ENCODE measurements around the gene TMEM256. TPM values are rescaled to one million over a fixed set of nuclear protein-coding genes. Genes with fewer than 3 reads are reported as not detected.

Gene TMEM256
- polyA plus RNA-seq, 1 donor from 2014 or later = 161 TPM

- H3K36me3 ChIP-seq (ENCODE audit: insufficient read depth, low read length) = no peaks in the 10 kb centered on the region
- no peaks in the 10 kb centered on the region for H3K9me2 ChIP-seq (ENCODE audit: insufficient read depth, low read length)
- H4K20me1 ChIP-seq (ENCODE audit: insufficient read depth) = peaks cover 4% of the 10 kb centered on the region
- no peak within 1 kb of the TSS for H3K4me3 ChIP-seq (ENCODE audit: low read length)
- no peaks in the 10 kb centered on the region for H3F3A ChIP-seq (ENCODE audit: insufficient read depth, low read length, poor library complexity, severe bottlenecking)
- no peak within 1 kb of the TSS for H3K27ac ChIP-seq (ENCODE audit: low read length)
- H3K9me3 ChIP-seq (ENCODE audit: low read length) = no peaks in the 10 kb centered on the region
- no peak within 1 kb of the TSS for H2AFZ ChIP-seq (ENCODE audit: low read depth, low read length)
- H3K79me2 ChIP-seq (replicated peaks; ENCODE audit: insufficient read depth, low read length) = no peaks in the 10 kb centered on the region
- no peak within 1 kb of the TSS for H3K4me2 ChIP-seq (ENCODE audit: low read length)
- TF ChIP-seq CTCF (IDR thresholded peaks at IDR 0.05; ENCODE audit: poor library complexity, severe bottlenecking) (no peak), EZH2 (IDR thresholded peaks at IDR 0.05; ENCODE audit: borderline replicate concordance, insufficient read depth, low read length, poor library complexity, severe bottlenecking) (no peak), SMC3 (conservative IDR thresholded peaks at IDR 0.05; ENCODE audit: poor library complexity) (no peak), POLR2AphosphoS5 (IDR thresholded peaks at IDR 0.05) (peak; percentile 4)
- no peaks in the 10 kb centered on the region for H3K27me3 ChIP-seq (ENCODE audit: insufficient read depth, low read depth, low read length)
- no peak within 1 kb of the TSS for H3K9ac ChIP-seq (ENCODE audit: low read length)
These were observed 16.1 kb upstream of the TMEM256 start, which contains the start of gene SPEM1 for GRCh38 chr17:7419819-7420610. TSS of gene SPEM1 (plus strand) at chr17:7420324. CDS start at chr17:7420385, 61 bp downstream.

GRCh38 chr17:7418472-7419152, 14.7 kb upstream of the TMEM256 start:
- no peaks in the 10 kb centered on the region for H3K9me3 ChIP-seq (ENCODE audit: low read length)
- no peak overlapping the region for H3K27ac ChIP-seq (ENCODE audit: low read length)
- H4K20me1 ChIP-seq (ENCODE audit: insufficient read depth) = peaks cover 4% of the 10 kb centered on the region
- no peaks in the 10 kb centered on the region for H3K27me3 ChIP-seq (ENCODE audit: insufficient read depth, low read depth, low read length)
- no peak overlapping the region for H3K9ac ChIP-seq (ENCODE audit: low read length)
- TF ChIP-seq TAF1 (IDR thresholded peaks at IDR 0.05; ENCODE audit: low read depth) (no peak), EP300 (conservative IDR thresholded peaks at IDR 0.05; ENCODE audit: poor library complexity, severe bottlenecking) (no peak), CTCF (IDR thresholded peaks at IDR 0.05; ENCODE audit: poor library complexity, severe bottlenecking) (no peak), SMC3 (conservative IDR thresholded peaks at IDR 0.05; ENCODE audit: poor library complexity) (no peak), REST (IDR thresholded peaks at IDR 0.05; ENCODE audit: borderline replicate concordance) (no peak), RAD21 (conservative IDR thresholded peaks at IDR 0.05) (no peak), EZH2 (IDR thresholded peaks at IDR 0.05; ENCODE audit: borderline replicate concordance, insufficient read depth, low read length, poor library complexity, severe bottlenecking) (no peak), MXI1 (conservative IDR thresholded peaks at IDR 0.05; ENCODE audit: poor library complexity, severe bottlenecking) (no peak), POLR2AphosphoS5 (IDR thresholded peaks at IDR 0.05) (no peak)
- H3F3A ChIP-seq (ENCODE audit: insufficient read depth, low read length, poor library complexity, severe bottlenecking) = no peaks in the 10 kb centered on the region
- H3K79me2 ChIP-seq (replicated peaks; ENCODE audit: insufficient read depth, low read length) = no peaks in the 10 kb centered on the region
- H2AFZ ChIP-seq (ENCODE audit: low read depth, low read length) = no peak overlapping the region
- no peaks in the 10 kb centered on the region for H3K9me2 ChIP-seq (ENCODE audit: insufficient read depth, low read length)
- no peaks in the 10 kb centered on the region for H3K36me3 ChIP-seq (ENCODE audit: insufficient read depth, low read length)
- no peak overlapping the region for H3K4me2 ChIP-seq (ENCODE audit: low read length)
- H3K4me3 ChIP-seq (ENCODE audit: low read length) = no peak overlapping the region
